IMR-90 (cell line): Measurements from ENCODE around the gene NRCAM. TPM values are rescaled to one million over a fixed set of nuclear protein-coding genes. Genes with fewer than 3 reads are reported as not detected.
A peak's percentile ranks its signal among the peaks of the same experiment; 100 is the strongest.

Source experiments
- ATAC-seq: fragments of 200-7000 bp; cut with Tn5 transposase; 2 replicates; pipeline ENCODE4 v1.9.1; 2020; ENCODE audit warnings: low read depth, mild to moderate bottlenecking, moderate library complexity
- BruUV-seq: library from RNA; stranded (reverse); fragments of 400-500 nt; replicated peaks from 2 replicates; lab custom pipeline; 2021; lab: Mats Ljungman, UMichigan
- CTCF ChIA-PET: fragments of 300-600 bp; formaldehyde crosslinking; extraction: SDS; loops from one replicate; lab custom pipeline; 2021; ENCODE audit warnings: antibody characterized with exemption; lab: Yijun Ruan, JAX
- POLR2A ChIA-PET: fragments of 300-600 bp; sonication (Branson Sonifier 250); formaldehyde crosslinking; loops from one replicate; lab custom pipeline; 2022; ENCODE audit warnings: antibody characterized with exemption; ENCODE audit not compliant: unreplicated experiment; lab: Charles Lee
- DNase-seq: peaks from one replicate; pipeline ENCODE4 v3.0.0; 2013
- H2AFZ ChIP-seq: replicated peaks from 2 replicates; pipeline ENCODE3; 2013; ENCODE audit warnings: low read length, mild to moderate bottlenecking; ENCODE audit not compliant: poor library complexity
- H2AK5ac ChIP-seq: 2 replicates; pipeline ENCODE4 v1.6.1; 2013; ENCODE audit warnings: low read depth, low read length, inconsistent platforms
- H2AK9ac ChIP-seq: replicated peaks from 2 replicates; pipeline ENCODE3; 2013; ENCODE audit warnings: mild to moderate bottlenecking, low read depth, low read length, moderate library complexity; ENCODE audit not compliant: poor library complexity
- H2BK120ac ChIP-seq: 2 replicates; pipeline ENCODE4 v1.6.1; 2013; ENCODE audit warnings: low read depth, low read length, inconsistent platforms
- H2BK15ac ChIP-seq: 3 replicates; pipeline ENCODE4 v1.6.1; 2013; ENCODE audit warnings: low read depth, low read length, inconsistent platforms
- H2BK20ac ChIP-seq: 2 replicates; pipeline ENCODE4 v1.6.1; 2013; ENCODE audit warnings: low read depth, mild to moderate bottlenecking, inconsistent platforms, low read length, moderate library complexity
- H2BK5ac ChIP-seq: 2 replicates; pipeline ENCODE4 v1.6.1; 2013; ENCODE audit warnings: mild to moderate bottlenecking, low read depth, low read length, inconsistent platforms; ENCODE audit not compliant: poor library complexity, severe bottlenecking
- H3K14ac ChIP-seq: replicated peaks from 2 replicates; pipeline ENCODE4 v1.6.1; 2013; ENCODE audit warnings: low read depth, low read length, inconsistent platforms
- H3K18ac ChIP-seq: 2 replicates; pipeline ENCODE4 v1.6.1; 2013; ENCODE audit warnings: low read depth, low read length, control low read depth
- H3K23ac ChIP-seq: 2 replicates; pipeline ENCODE4 v1.6.1; 2013; ENCODE audit warnings: low read depth, low read length, inconsistent platforms
- H3K27ac ChIP-seq: 2 replicates; pipeline ENCODE4 v1.5.1; 2013; ENCODE audit warnings: mild to moderate bottlenecking, control low read depth, low read length; ENCODE audit not compliant: insufficient read depth
- H3K27me3 ChIP-seq: 2 replicates; pipeline ENCODE4 v1.6.1; 2013; ENCODE audit warnings: low read length; ENCODE audit not compliant: control insufficient read depth, insufficient read depth
- H3K36me3 ChIP-seq: 2 replicates; pipeline ENCODE4 v1.6.1; 2013; ENCODE audit warnings: low read length, mixed read lengths; ENCODE audit not compliant: control insufficient read depth, insufficient read depth
- H3K4ac ChIP-seq: 2 replicates; pipeline ENCODE4 v1.6.1; 2013; ENCODE audit warnings: low read depth, low read length, inconsistent platforms
- H3K4me1 ChIP-seq: 2 replicates; pipeline ENCODE4 v1.6.1; 2013; ENCODE audit warnings: low read length, mixed read lengths; ENCODE audit not compliant: control insufficient read depth, insufficient read depth
- H3K4me2 ChIP-seq: 2 replicates; pipeline ENCODE4 v1.6.1; 2013; ENCODE audit warnings: low read depth, mild to moderate bottlenecking, control low read depth, low read length, moderate library complexity
- H3K4me3 ChIP-seq: 2 replicates; pipeline ENCODE4 v1.5.1; 2013; ENCODE audit warnings: low read depth, mild to moderate bottlenecking, control low read depth, low read length, moderate library complexity; ENCODE audit not compliant: insufficient read depth
- H3K56ac ChIP-seq: 2 replicates; pipeline ENCODE4 v1.6.1; 2013; ENCODE audit warnings: low read length, inconsistent platforms; ENCODE audit not compliant: insufficient read depth; ENCODE audit errors: extremely low read depth
- H3K79me1 ChIP-seq, 2 experiments: 2 replicates each; pipeline ENCODE4 v1.6.1; 2013; ENCODE audit warnings: low read length in 2 of 2, inconsistent platforms in 1 of 2, low read depth in 1 of 2
- H3K9ac ChIP-seq: 2 replicates; pipeline ENCODE4 v1.6.1; 2013; ENCODE audit warnings: low read depth, low read length, control low read depth
- H3K9me1 ChIP-seq: 2 replicates; pipeline ENCODE4 v1.6.1; 2013; ENCODE audit warnings: low read length, inconsistent platforms; ENCODE audit not compliant: insufficient read depth
- H3K9me3 ChIP-seq: 2 replicates; pipeline ENCODE4 v1.6.1; 2013; ENCODE audit warnings: low read length; ENCODE audit not compliant: control insufficient read depth, insufficient read depth
- H4K20me1 ChIP-seq: 2 replicates; pipeline ENCODE4 v1.6.1; 2013; ENCODE audit warnings: low read length, inconsistent platforms; ENCODE audit not compliant: insufficient read depth
- H4K5ac ChIP-seq: 2 replicates; pipeline ENCODE4 v1.6.1; 2013; ENCODE audit warnings: mild to moderate bottlenecking, low read depth, low read length, control low read depth
- H4K8ac ChIP-seq, 2 experiments: 2 replicates each; pipeline ENCODE4 v1.6.1; 2013; ENCODE audit warnings: low read depth in 2 of 2, low read length in 2 of 2, control low read depth in 1 of 2, inconsistent platforms in 1 of 2
- H4K91ac ChIP-seq: 2 replicates; pipeline ENCODE4 v1.6.1; 2013; ENCODE audit warnings: low read depth, low read length, inconsistent platforms; ENCODE audit not compliant: insufficient read depth
- BHLHE40 ChIP-seq: fragments of 150-350 bp; IDR thresholded peaks from 2 replicates; pipeline ENCODE4 v1.6.1; 2016; ENCODE audit warnings: mild to moderate bottlenecking, low read depth, low read length
- CEBPB ChIP-seq: IDR thresholded peaks from 2 replicates; pipeline ENCODE4 v1.6.1; 2012; ENCODE audit warnings: low read depth, low read length, improper control_type of control experiment
- CHD1 ChIP-seq: IDR thresholded peaks from 2 replicates; pipeline ENCODE4 v1.6.1; 2012; ENCODE audit warnings: low read depth, low read length, improper control_type of control experiment
- FOS ChIP-seq: fragments of 150-350 bp; IDR thresholded peaks from 2 replicates; pipeline ENCODE4 v1.6.1; 2016; ENCODE audit warnings: low read depth, low read length
- MAFK ChIP-seq: IDR thresholded peaks from 2 replicates; pipeline ENCODE4 v1.6.1; 2012; ENCODE audit warnings: low read depth, low read length, improper control_type of control experiment
- MAZ ChIP-seq: IDR thresholded peaks from 2 replicates; pipeline ENCODE4 v1.6.1; 2012; ENCODE audit warnings: low read depth, mild to moderate bottlenecking, low read length, improper control_type of control experiment, moderate library complexity, borderline replicate concordance
- MXI1 ChIP-seq: IDR thresholded peaks from 2 replicates; pipeline ENCODE4 v1.6.1; 2012; ENCODE audit warnings: low read depth, mild to moderate bottlenecking, low read length, moderate library complexity, borderline replicate concordance
- NFE2L2 ChIP-seq: fragments of 150-350 bp; IDR thresholded peaks from 2 replicates; pipeline ENCODE4 v1.6.1; 2016; ENCODE audit warnings: low read depth, mild to moderate bottlenecking, low read length
- POLR2A ChIP-seq: IDR thresholded peaks from 2 replicates; pipeline ENCODE4 v1.6.1; 2012; ENCODE audit warnings: mild to moderate bottlenecking, low read depth, low read length
- RAD21 ChIP-seq: IDR thresholded peaks from 2 replicates; pipeline ENCODE4 v1.6.1; 2012; ENCODE audit warnings: low read length, improper control_type of control experiment
- RCOR1 ChIP-seq: IDR thresholded peaks from 2 replicates; pipeline ENCODE4 v1.6.1; 2012; ENCODE audit warnings: mild to moderate bottlenecking, low read length, improper control_type of control experiment; ENCODE audit not compliant: insufficient replicate concordance
- SMC3 ChIP-seq: fragments of 150-350 bp; IDR thresholded peaks from 2 replicates; pipeline ENCODE4 v1.6.1; 2016; ENCODE audit warnings: low read depth, mild to moderate bottlenecking, antibody characterized with exemption, low read length, moderate library complexity
- WGBS, 2 experiments: methylation state at CpG; one replicate each; pipeline versions ENCODE4 v1.1.5 to v1.1.7; 2013; ENCODE audit warnings: missing lambda C conversion rate in 2 of 2; ENCODE audit not compliant: insufficient read length in 1 of 2; ENCODE audit errors: extremely low coverage in 2 of 2; 5-methylcytosine and 5-hydroxymethylcytosine counted together
- dilution Hi-C: fragments of 300-500 bp; cut with HindIII; formaldehyde crosslinking; loops from one replicate; pipeline ENCODE4 v1.14.3; 2018; ENCODE audit warnings: low sequenced_read_pairs; ENCODE audit not compliant: unreplicated experiment
- in situ Hi-C: fragments of 300-500 bp; cut with MboI; formaldehyde crosslinking; loops from 3 replicates; pipeline ENCODE4 v1.14.3; 2019; ENCODE audit warnings: low sequenced_read_pairs, inconsistent platforms, mixed read lengths
- intact Hi-C: fragments of 100-400 bp; cut with micrococcal nuclease; formaldehyde crosslinking; loops from 2 replicates; pipeline ENCODE4 v1.10.0; 2022
- polyA plus RNA-seq, 3 experiments: library from polyadenylated mRNA; depleted of rRNA; stranded (reverse); fragments of >200 nt; gene quantifications; 2 replicates each; pipeline ENCODE4 v1.2.3, GENCODE V29; 2012; ENCODE audit warnings: low replicate concordance in 1 of 3
- total RNA-seq: library from RNA; depleted of rRNA; stranded (reverse); fragments of >200 nt; gene quantifications from 2 replicates; pipeline ENCODE4 v1.2.3, GENCODE V29; 2012
- TF ChIP-seq, protein P1 (sequence below): conservative IDR thresholded peaks from 2 replicates; pipeline ENCODE4 v1.5.1; 2012; ENCODE audit warnings: mild to moderate bottlenecking, low read depth, low read length, improper control_type of control experiment
- TF ChIP-seq, protein P2 (sequence below): fragments of 150-350 bp; IDR thresholded peaks from 2 replicates; pipeline ENCODE4 v1.6.1; 2016; ENCODE audit warnings: low read depth, mild to moderate bottlenecking, low read length, moderate library complexity, borderline replicate concordance
- TF ChIP-seq, protein P3 (sequence below): fragments of 150-350 bp; IDR thresholded peaks from 2 replicates; pipeline ENCODE4 v1.6.1; 2017; ENCODE audit warnings: mild to moderate bottlenecking, antibody characterized with exemption, low read length, low read depth

Gene NRCAM
- total and polyA plus RNA-seq, 2 of the 4 experiments (the other 2 are of a cell fraction) = 0.46 to 1.1 TPM

DNA sequence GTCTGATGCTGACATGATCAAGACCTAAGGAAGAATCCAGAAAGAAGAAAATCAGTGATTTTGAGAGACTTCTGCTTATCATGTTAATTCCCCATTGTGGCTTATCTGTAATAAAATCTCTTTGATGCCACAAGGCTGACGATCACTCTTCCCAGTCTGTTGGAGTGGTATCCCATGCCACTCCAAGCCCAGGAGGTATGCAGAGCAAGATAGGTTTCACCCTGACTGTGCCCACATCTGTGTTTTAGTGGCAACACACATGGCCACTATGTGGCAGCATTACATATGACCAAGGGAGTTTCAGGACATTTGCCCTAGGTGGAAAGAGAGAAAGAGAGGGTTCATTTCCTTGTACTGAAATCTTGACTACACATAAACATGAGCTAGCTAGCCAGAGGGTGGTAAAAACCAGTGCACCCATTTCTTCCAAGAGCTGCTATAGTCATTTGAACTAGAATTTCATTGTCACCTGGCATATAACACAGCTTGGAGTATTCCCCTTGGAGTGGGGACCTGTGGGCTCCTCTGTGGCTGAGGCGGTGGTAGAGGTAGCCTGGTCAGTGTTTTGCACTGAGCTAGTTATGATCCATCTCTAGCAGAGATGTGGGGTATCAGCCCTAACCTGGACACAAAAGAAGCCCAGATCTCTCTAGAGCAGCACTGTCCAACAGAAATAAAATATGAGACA is 346.9 kb downstream of the NRCAM start:
- no peak overlapping the region for H2AFZ ChIP-seq
- peak overlapping the region; percentile 59; the same call in 1 of the 2 replicates for H2BK20ac ChIP-seq
- H3K4me1 ChIP-seq = peaks cover 1% of the 10 kb centered on the region
- no peak overlapping the region for H3K56ac ChIP-seq
- H3K27ac ChIP-seq = no peak overlapping the region
- intact Hi-C loops = no loop called here
- no peak overlapping the region for H2BK5ac ChIP-seq
- H3K23ac ChIP-seq = no peak overlapping the region
- H4K5ac ChIP-seq = peak overlapping the region; percentile 29; the same call in 1 of the 2 replicates
- H4K20me1 ChIP-seq = no peaks in the 10 kb centered on the region
- H3K27me3 ChIP-seq = no peaks in the 10 kb centered on the region
- POLR2A ChIA-PET = interaction anchor here (0.6 kb wide), 1 partner anchor 178 kb away, joined by 3 read pairs; no protein-coding TSS in a partner anchor
- WGBS, 2 experiments = no CpG with 5 or more reads among the region's 2 CpGs
- H2AK5ac ChIP-seq = no peak overlapping the region
- no peak overlapping the region for H4K91ac ChIP-seq
- H3K9me3 ChIP-seq = no peaks in the 10 kb centered on the region
- no peak overlapping the region for H4K8ac ChIP-seq
- H3K36me3 ChIP-seq = no peaks in the 10 kb centered on the region
- DNase-seq = no peak
- no peak overlapping the region for H2AK9ac ChIP-seq
- no peak overlapping the region for H3K18ac ChIP-seq
- no peak overlapping the region for H3K14ac ChIP-seq
- dilution Hi-C loops = no loop called here
- H3K79me1 ChIP-seq = no peaks in the 10 kb centered on the region
- H2BK120ac ChIP-seq = peak overlapping the region; percentile 62; the same call in 1 of the 2 replicates
- peak overlapping the region; percentile 46; the same call in 1 of the 2 replicates for H3K4ac ChIP-seq
- H3K4me3 ChIP-seq = no peak overlapping the region
- H3K4me2 ChIP-seq = no peak overlapping the region
- ATAC-seq = peak; percentile 70
- CTCF ChIA-PET = interaction anchor here (1.1 to 1.2 kb wide), 2 partner anchors 9 to 36 kb away, joined by 4 read pairs; no protein-coding TSS in a partner anchor
- H2BK15ac ChIP-seq = peak overlapping the region; percentile 12; the same call in 1 of the 3 replicates
- BruUV-seq = no TSS peak
- H3K9me1 ChIP-seq = peaks cover 2% of the 10 kb centered on the region; the same call in 1 of the 2 replicates
- no peak overlapping the region for H3K9ac ChIP-seq
- in situ Hi-C loops = no loop called here
- TF ChIP-seq RCOR1 (no peak), POLR2A (no peak), RAD21 (no peak), MAZ (no peak), NFE2L2 (no peak), FOS (no peak), MXI1 (no peak), BHLHE40 (no peak), SMC3 (no peak), MAFK (no peak), CEBPB (no peak), CHD1 (no peak)
- TF ChIP-seq, protein P1, sequence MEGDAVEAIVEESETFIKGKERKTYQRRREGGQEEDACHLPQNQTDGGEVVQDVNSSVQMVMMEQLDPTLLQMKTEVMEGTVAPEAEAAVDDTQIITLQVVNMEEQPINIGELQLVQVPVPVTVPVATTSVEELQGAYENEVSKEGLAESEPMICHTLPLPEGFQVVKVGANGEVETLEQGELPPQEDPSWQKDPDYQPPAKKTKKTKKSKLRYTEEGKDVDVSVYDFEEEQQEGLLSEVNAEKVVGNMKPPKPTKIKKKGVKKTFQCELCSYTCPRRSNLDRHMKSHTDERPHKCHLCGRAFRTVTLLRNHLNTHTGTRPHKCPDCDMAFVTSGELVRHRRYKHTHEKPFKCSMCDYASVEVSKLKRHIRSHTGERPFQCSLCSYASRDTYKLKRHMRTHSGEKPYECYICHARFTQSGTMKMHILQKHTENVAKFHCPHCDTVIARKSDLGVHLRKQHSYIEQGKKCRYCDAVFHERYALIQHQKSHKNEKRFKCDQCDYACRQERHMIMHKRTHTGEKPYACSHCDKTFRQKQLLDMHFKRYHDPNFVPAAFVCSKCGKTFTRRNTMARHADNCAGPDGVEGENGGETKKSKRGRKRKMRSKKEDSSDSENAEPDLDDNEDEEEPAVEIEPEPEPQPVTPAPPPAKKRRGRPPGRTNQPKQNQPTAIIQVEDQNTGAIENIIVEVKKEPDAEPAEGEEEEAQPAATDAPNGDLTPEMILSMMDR = no peak
- TF ChIP-seq, protein P2, sequence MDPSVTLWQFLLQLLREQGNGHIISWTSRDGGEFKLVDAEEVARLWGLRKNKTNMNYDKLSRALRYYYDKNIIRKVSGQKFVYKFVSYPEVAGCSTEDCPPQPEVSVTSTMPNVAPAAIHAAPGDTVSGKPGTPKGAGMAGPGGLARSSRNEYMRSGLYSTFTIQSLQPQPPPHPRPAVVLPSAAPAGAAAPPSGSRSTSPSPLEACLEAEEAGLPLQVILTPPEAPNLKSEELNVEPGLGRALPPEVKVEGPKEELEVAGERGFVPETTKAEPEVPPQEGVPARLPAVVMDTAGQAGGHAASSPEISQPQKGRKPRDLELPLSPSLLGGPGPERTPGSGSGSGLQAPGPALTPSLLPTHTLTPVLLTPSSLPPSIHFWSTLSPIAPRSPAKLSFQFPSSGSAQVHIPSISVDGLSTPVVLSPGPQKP = no peak
- TF ChIP-seq, protein P3, sequence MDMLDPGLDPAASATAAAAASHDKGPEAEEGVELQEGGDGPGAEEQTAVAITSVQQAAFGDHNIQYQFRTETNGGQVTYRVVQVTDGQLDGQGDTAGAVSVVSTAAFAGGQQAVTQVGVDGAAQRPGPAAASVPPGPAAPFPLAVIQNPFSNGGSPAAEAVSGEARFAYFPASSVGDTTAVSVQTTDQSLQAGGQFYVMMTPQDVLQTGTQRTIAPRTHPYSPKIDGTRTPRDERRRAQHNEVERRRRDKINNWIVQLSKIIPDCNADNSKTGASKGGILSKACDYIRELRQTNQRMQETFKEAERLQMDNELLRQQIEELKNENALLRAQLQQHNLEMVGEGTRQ = no peak
